GM23248 (cell line): ENCODE measurements around the gene DNTTIP2.

Experiments
- EZH2 ChIP-seq: fragments of 200-600 bp; sonication (generic); IDR thresholded peaks from 2 replicates; pipeline ENCODE4 v1.6.1; 2018; ENCODE audit warnings: antibody characterized with exemption, mild to moderate bottlenecking; ENCODE audit not compliant: insufficient read depth, poor library complexity, severe bottlenecking
- EZH2phosphoT487 ChIP-seq: fragments of 200-600 bp; sonication (generic); IDR thresholded peaks from 2 replicates; pipeline ENCODE4 v1.6.1; 2018; ENCODE audit warnings: antibody characterized with exemption, moderate library complexity, mild to moderate bottlenecking, low read depth; ENCODE audit not compliant: insufficient read depth

GRCh38 chr1:93869653-93870052 is 9.4 kb downstream of the DNTTIP2 start:
- TF ChIP-seq EZH2: no peak
- TF ChIP-seq EZH2phosphoT487: no peak
